Mesenchymal stem cell (in vitro differentiated cells and primary cell): Measurements from ENCODE around the gene ASMTL.
"Not testable (repeated sequence)": the region's sequence is repeated elsewhere in the genome, so short reads cannot be mapped to it uniquely, and the experiment has no call there.

Experiments used
- DNase-seq: peaks from one replicate; pipeline ENCODE4 v3.0.0-alpha.2; 2013
- H2AFZ ChIP-seq: one replicate; pipeline ENCODE4 v1.6.1; 2013; ENCODE audit warnings: low read depth, mild to moderate bottlenecking, control low read depth, inconsistent platforms, low read length, moderate library complexity
- H2AK5ac ChIP-seq: 2 replicates; pipeline ENCODE4 v1.6.1; 2013; ENCODE audit warnings: low read length, moderate library complexity, mild to moderate bottlenecking, inconsistent platforms; ENCODE audit not compliant: severe bottlenecking
- H2BK120ac ChIP-seq: one replicate; pipeline ENCODE4 v1.6.1; 2013; ENCODE audit warnings: low read depth, mild to moderate bottlenecking, inconsistent platforms, low read length, moderate library complexity
- H2BK12ac ChIP-seq, 2 experiments: one replicate each; pipeline ENCODE4 v1.6.1; 2013; ENCODE audit warnings: inconsistent platforms in 2 of 2, low read length in 2 of 2, mild to moderate bottlenecking in 2 of 2, moderate library complexity in 2 of 2, control low read depth in 1 of 2
- H2BK15ac ChIP-seq: one replicate; pipeline ENCODE4 v1.6.1; 2013; ENCODE audit warnings: mild to moderate bottlenecking, low read depth, inconsistent platforms; ENCODE audit not compliant: poor library complexity, severe bottlenecking
- H2BK5ac ChIP-seq: 2 replicates; pipeline ENCODE4 v1.6.1; 2013; ENCODE audit warnings: low read depth, mild to moderate bottlenecking, low read length, control low read depth, inconsistent platforms; ENCODE audit not compliant: poor library complexity, severe bottlenecking
- H3K14ac ChIP-seq, 2 experiments: one replicate each; pipeline ENCODE4 v1.6.1; 2013; ENCODE audit warnings: inconsistent platforms in 2 of 2, low read length in 2 of 2, control low read depth in 1 of 2, mild to moderate bottlenecking in 1 of 2, moderate library complexity in 1 of 2
- H3K18ac ChIP-seq, 2 experiments: one replicate each; pipeline ENCODE4 v1.6.1; 2013; ENCODE audit warnings: inconsistent platforms in 2 of 2, low read length in 2 of 2, control low read depth in 1 of 2, low read depth in 1 of 2, mild to moderate bottlenecking in 1 of 2
- H3K23ac ChIP-seq, 2 experiments: one replicate each; pipeline ENCODE4 v1.6.1; 2013; ENCODE audit warnings: inconsistent platforms in 2 of 2, low read length in 2 of 2, mild to moderate bottlenecking in 2 of 2, moderate library complexity in 2 of 2, control low read depth in 1 of 2
- H3K27ac ChIP-seq: 2 replicates; pipeline ENCODE4 v1.5.1; 2013; ENCODE audit warnings: mild to moderate bottlenecking, moderate library complexity, low read length, control low read depth, inconsistent platforms; ENCODE audit not compliant: poor library complexity, severe bottlenecking
- H3K27me3 ChIP-seq, 2 experiments: 2 replicates each; pipeline versions ENCODE4 v1.6.1 to v1.7.0; 2013; ENCODE audit warnings: low read length in 2 of 2, mild to moderate bottlenecking in 2 of 2, moderate library complexity in 2 of 2, control low read depth in 1 of 2, inconsistent platforms in 1 of 2; ENCODE audit not compliant: control insufficient read depth in 1 of 2, insufficient read depth in 1 of 2
- H3K36me3 ChIP-seq, 2 experiments: 2 replicates each; pipeline versions ENCODE4 v1.6.1 to v1.7.0; 2013; ENCODE audit warnings: low read length in 2 of 2, control low read depth in 1 of 2, inconsistent platforms in 1 of 2, low read depth in 1 of 2, mild to moderate bottlenecking in 1 of 2; ENCODE audit not compliant: insufficient read depth in 2 of 2, control insufficient read depth in 1 of 2
- H3K4ac ChIP-seq, 2 experiments: one replicate each; pipeline ENCODE4 v1.6.1; 2013; ENCODE audit warnings: inconsistent platforms in 2 of 2, low read length in 2 of 2, mild to moderate bottlenecking in 2 of 2, moderate library complexity in 2 of 2, control low read depth in 1 of 2, low read depth in 1 of 2
- H3K4me1 ChIP-seq: 2 replicates; pipeline ENCODE4 v1.6.1; 2013; ENCODE audit warnings: low read depth, low read length, control low read depth; ENCODE audit not compliant: control insufficient read depth, insufficient read depth
- H3K4me2 ChIP-seq: 2 replicates; pipeline ENCODE4 v1.6.1; 2013; ENCODE audit warnings: low read length, mild to moderate bottlenecking, inconsistent platforms; ENCODE audit not compliant: poor library complexity, severe bottlenecking
- H3K4me3 ChIP-seq, 2 experiments: 2 replicates each; pipeline versions ENCODE4 v1.5.1 to v1.7.0; 2013; ENCODE audit warnings: low read length in 2 of 2, mild to moderate bottlenecking in 2 of 2, control low read depth in 1 of 2, low read depth in 1 of 2; ENCODE audit not compliant: insufficient read depth in 1 of 2
- H3K79me1 ChIP-seq: replicated peaks from 2 replicates; pipeline ENCODE4 v1.6.1; 2013; ENCODE audit warnings: mild to moderate bottlenecking, control low read depth, low read length, inconsistent platforms; ENCODE audit not compliant: poor library complexity, severe bottlenecking
- H3K9ac ChIP-seq: 2 replicates; pipeline ENCODE4 v1.7.0; 2013; ENCODE audit warnings: mild to moderate bottlenecking, low read length, moderate library complexity
- H3K9me3 ChIP-seq: 2 replicates; pipeline ENCODE4 v1.7.0; 2013; ENCODE audit warnings: mild to moderate bottlenecking, low read length; ENCODE audit not compliant: control insufficient read depth
- H4K8ac ChIP-seq: one replicate; pipeline ENCODE4 v1.6.1; 2013; ENCODE audit warnings: inconsistent platforms, mild to moderate bottlenecking, low read length, moderate library complexity
- H4K91ac ChIP-seq: one replicate; pipeline ENCODE4 v1.6.1; 2013; ENCODE audit warnings: mild to moderate bottlenecking, low read length, inconsistent platforms
- WGBS: methylation state at CpG from one replicate; pipeline ENCODE4 v1.1.7; 2013; ENCODE audit warnings: mixed read lengths; 5-methylcytosine and 5-hydroxymethylcytosine counted together

Gene ASMTL

DNA sequence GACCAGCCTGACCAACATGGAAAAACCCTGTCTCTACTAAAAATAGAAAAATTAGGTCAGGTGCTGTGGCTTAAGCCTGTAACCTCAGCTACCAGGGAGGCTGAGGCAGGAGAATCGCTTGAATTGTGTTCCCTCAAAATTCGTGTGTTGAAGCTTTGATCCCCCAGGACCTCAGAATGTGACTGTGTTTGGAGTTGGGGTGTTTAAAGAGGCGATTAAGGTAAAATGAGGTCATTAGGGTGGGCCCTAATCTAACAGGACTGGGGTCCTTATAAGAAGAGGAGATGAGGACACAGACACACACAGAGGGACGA lies 84.4 kb downstream of the ASMTL start:
- H3K4me2 ChIP-seq = no peak overlapping the region

DNA sequence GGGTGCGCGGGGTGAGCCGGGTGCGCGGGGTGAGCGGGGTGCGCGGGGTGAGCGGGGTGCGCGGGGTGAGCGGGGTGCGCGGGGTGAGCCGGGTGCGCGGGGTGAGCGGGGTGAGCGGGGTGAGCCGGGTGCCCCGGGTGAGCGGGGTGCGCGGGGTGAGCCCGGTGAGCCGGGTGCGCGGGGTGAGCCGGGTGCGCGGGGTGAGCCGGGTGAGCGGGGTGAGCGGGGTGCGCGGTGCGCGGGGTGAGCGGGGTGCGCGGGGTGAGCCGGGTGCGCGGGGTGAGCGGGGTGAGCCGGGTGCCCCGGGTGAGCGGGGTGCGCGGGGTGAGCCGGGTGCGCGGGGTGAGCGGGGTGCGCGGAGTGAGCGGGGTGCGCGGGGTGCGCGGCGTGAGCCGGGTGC lies 86.3 kb downstream of the ASMTL start:
- H2BK15ac ChIP-seq = not testable (repeated sequence)

More for the DNA sequence above, 84.4 kb downstream of the ASMTL start:
- H3K4me3 ChIP-seq = no peak overlapping the region
- no peaks in the 10 kb centered on the region for H3K9me3 ChIP-seq
- WGBS = 95% methylated on average over 2 of the region's 4 CpGs
- H3K4me1 ChIP-seq = no peaks in the 10 kb centered on the region
- H4K8ac ChIP-seq = no peak overlapping the region
- no peak overlapping the region for H2BK12ac ChIP-seq
- H3K23ac ChIP-seq = no peak overlapping the region
- H4K91ac ChIP-seq = no peak overlapping the region
- no peak for DNase-seq
- H3K36me3 ChIP-seq = no peaks in the 10 kb centered on the region
- no peak overlapping the region for H2BK5ac ChIP-seq
- H2AK5ac ChIP-seq = no peak overlapping the region
- no peaks in the 10 kb centered on the region for H3K79me1 ChIP-seq
- H3K14ac ChIP-seq = no peak overlapping the region
- no peak overlapping the region for H2BK15ac ChIP-seq
- no peak overlapping the region for H3K9ac ChIP-seq
- no peaks in the 10 kb centered on the region for H3K27me3 ChIP-seq
- no peak overlapping the region for H3K27ac ChIP-seq
- no peak overlapping the region for H2BK120ac ChIP-seq
- no peak overlapping the region for H2AFZ ChIP-seq
- no peak overlapping the region for H3K4ac ChIP-seq
- no peak overlapping the region for H3K18ac ChIP-seq

DNA sequence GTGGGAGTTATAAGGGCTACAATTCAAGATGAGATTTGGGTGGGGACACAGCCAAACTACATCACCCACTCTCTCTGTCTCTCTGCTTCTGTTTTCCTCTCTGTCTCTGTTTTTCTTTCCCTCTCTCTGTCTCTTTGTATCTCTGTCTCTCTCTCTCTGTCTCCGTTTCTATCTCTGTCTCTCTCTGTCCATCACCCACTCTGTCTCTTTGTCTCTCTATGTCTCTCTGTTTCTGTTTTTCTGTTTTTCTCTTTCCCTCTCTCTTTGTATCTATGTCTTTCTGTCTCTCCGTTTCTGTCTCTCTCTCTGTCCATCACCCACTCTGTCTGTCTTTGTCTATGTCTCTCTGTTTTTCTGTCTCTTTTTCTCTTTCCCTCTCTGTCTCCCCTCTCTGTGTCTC lies 90.8 kb downstream of the ASMTL start:
- Histone ChIP-seq H3K23ac (no peak overlapping the region), H2BK15ac (no peak overlapping the region), H3K4me1 (no peaks in the 10 kb centered on the region), H3K9ac (no peak overlapping the region), H3K79me1 (no peaks in the 10 kb centered on the region), H4K8ac (no peak overlapping the region), H3K9me3 (peaks cover 2% of the 10 kb centered on the region), H2BK12ac (no peak overlapping the region), H2AK5ac (no peak overlapping the region), H3K36me3 (peaks cover 0 to 11% of the 10 kb centered on the region in 2 experiments), H2AFZ (no peak overlapping the region), H2BK5ac (no peak overlapping the region), H3K4ac (no peak overlapping the region), H4K91ac (no peak overlapping the region), H3K18ac (no peak overlapping the region), H2BK120ac (no peak overlapping the region), H3K14ac (no peak overlapping the region), H3K27ac (no peak overlapping the region), H3K4me3 (no peak overlapping the region), H3K27me3 (no peaks in the 10 kb centered on the region), H3K4me2 (no peak overlapping the region)
- DNase-seq = no peak
- 86% methylated on average over 2 of the region's 2 CpGs for WGBS

More for the DNA sequence above, 86.3 kb downstream of the ASMTL start:
- not testable (repeated sequence) for H3K14ac ChIP-seq, H3K18ac ChIP-seq, H2AK5ac ChIP-seq, H4K8ac ChIP-seq, H3K4me1 ChIP-seq, H3K4ac ChIP-seq, H3K27ac ChIP-seq, H3K79me1 ChIP-seq, H2BK12ac ChIP-seq, H3K23ac ChIP-seq, H3K36me3 ChIP-seq, H4K91ac ChIP-seq, DNase-seq, H3K27me3 ChIP-seq, H3K4me2 ChIP-seq, H3K9ac ChIP-seq, H3K9me3 ChIP-seq, H3K4me3 ChIP-seq, H2BK5ac ChIP-seq, H2AFZ ChIP-seq, H2BK120ac ChIP-seq
- WGBS = no CpG with 5 or more reads among the region's 63 CpGs

DNA sequence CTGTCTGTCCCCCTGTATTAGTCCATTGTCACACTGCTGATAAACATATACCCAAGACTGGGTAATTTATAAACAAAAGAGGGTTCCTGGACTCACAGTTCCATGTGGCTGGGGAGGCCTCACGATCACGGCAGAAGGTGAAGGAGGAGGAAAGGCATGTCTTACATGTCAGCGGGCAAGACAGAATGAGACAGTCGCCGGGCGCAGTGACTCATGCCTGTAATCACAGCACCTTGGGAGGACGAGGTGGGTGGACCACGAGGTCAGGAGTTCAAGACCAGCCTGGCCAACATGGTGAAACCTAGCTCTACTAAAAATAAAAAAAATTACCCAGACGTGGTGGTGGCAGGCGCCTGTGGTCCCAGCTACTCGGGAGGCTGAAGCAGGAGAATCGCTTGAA lies 91.4 kb downstream of the ASMTL start:
- no peak overlapping the region for H3K27ac ChIP-seq
- H3K79me1 ChIP-seq = no peaks in the 10 kb centered on the region
- peaks cover 2% of the 10 kb centered on the region for H3K9me3 ChIP-seq
- no peak overlapping the region for H2AK5ac ChIP-seq
- no peak overlapping the region for H3K9ac ChIP-seq
- no peaks in the 10 kb centered on the region for H3K4me1 ChIP-seq
- peak; percentile 43 for DNase-seq
- H3K23ac ChIP-seq = no peak overlapping the region
- H3K4me2 ChIP-seq = no peak overlapping the region
- peaks cover 0 to 11% of the 10 kb centered on the region in 2 experiments for H3K36me3 ChIP-seq
- no peak overlapping the region for H2BK5ac ChIP-seq
- H4K91ac ChIP-seq = peak overlapping the region; percentile 27
- 61% methylated on average over 12 of the region's 12 CpGs for WGBS
- no peak overlapping the region for H2BK12ac ChIP-seq
- H2BK15ac ChIP-seq = no peak overlapping the region
- H3K14ac ChIP-seq = no peak overlapping the region
- H4K8ac ChIP-seq = no peak overlapping the region
- H2BK120ac ChIP-seq = no peak overlapping the region
- H3K18ac ChIP-seq = no peak overlapping the region
- H3K4ac ChIP-seq = no peak overlapping the region
- no peaks in the 10 kb centered on the region for H3K27me3 ChIP-seq
- no peak overlapping the region for H2AFZ ChIP-seq
- H3K4me3 ChIP-seq = no peak overlapping the region
